Retina (tissue), 1 donor: ENCODE results near the gene LRCOL1.

Experiments used
- DNase-seq: peaks from one replicate; pipeline ENCODE4 v3.0.0-alpha.2; 2016

Gene LRCOL1

GRCh38 chr12:132561427-132562156, 48.8 kb downstream of the LRCOL1 start:
- DNase-seq: peak; percentile 52

- peak; percentile 86 for DNase-seq
Measured at GRCh38 chr12:132560614-132561426, 49.6 kb downstream of the LRCOL1 start.

- DNase-seq: no peak
Measured at GRCh38 chr12:132560364-132560613, 50.1 kb downstream of the LRCOL1 start.

- DNase-seq: peak; percentile 77
Measured at GRCh38 chr12:132559652-132560363, 50.6 kb downstream of the LRCOL1 start.

- DNase-seq: no peak
Measured at GRCh38 chr12:132558861-132559623, 51.3 kb downstream of the LRCOL1 start.

- peak; percentile 79 for DNase-seq
Measured at GRCh38 chr12:132558042-132558856, 52.1 kb downstream of the LRCOL1 start.

GRCh38 chr12:132557291-132558015, 52.9 kb downstream of the LRCOL1 start:
- no peak for DNase-seq

- no peak for DNase-seq
Measured at GRCh38 chr12:132556801-132557200, 53.6 kb downstream of the LRCOL1 start.

- no peak for DNase-seq
Measured at GRCh38 chr12:132556216-132556615, 54.2 kb downstream of the LRCOL1 start.

GRCh38 chr12:132555686-132556085, 54.7 kb downstream of the LRCOL1 start:
- no peak for DNase-seq

GRCh38 chr12:132554845-132555630, 55.3 kb downstream of the LRCOL1 start:
- no peak for DNase-seq
